GM23248 (cell line): ENCODE data around the gene PATJ.

ENCODE experiments used
- EZH2 ChIP-seq: fragments of 200-600 bp; sonication (generic); IDR thresholded peaks from 2 replicates; pipeline ENCODE4 v1.6.1; 2018; ENCODE audit warnings: antibody characterized with exemption, mild to moderate bottlenecking; ENCODE audit not compliant: insufficient read depth, poor library complexity, severe bottlenecking
- EZH2phosphoT487 ChIP-seq: fragments of 200-600 bp; sonication (generic); IDR thresholded peaks from 2 replicates; pipeline ENCODE4 v1.6.1; 2018; ENCODE audit warnings: antibody characterized with exemption, moderate library complexity, mild to moderate bottlenecking, low read depth; ENCODE audit not compliant: insufficient read depth

DNA sequence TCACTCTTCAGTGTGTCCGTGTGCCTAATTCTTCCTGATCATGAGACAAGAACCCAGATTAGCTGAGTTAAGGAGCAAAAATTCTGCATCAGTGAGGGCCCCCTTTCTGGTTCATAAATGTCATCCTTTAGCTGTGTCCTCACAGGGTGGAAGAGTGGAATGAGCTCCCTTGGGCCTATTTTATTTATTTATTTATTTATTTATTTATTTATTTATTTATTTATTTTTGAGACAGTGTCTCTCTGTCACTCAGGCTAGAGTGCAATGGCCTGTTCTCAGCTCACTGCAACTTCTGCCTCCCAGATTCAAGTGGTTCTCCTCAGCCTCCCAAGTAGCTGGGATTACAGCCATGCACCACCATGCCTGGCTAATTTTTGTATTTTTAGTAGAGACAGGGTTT, 131.7 kb downstream of the PATJ start:
- no peak for TF ChIP-seq EZH2phosphoT487
- no peak for TF ChIP-seq EZH2
